CD14-positive monocyte (primary cell): ENCODE data around the gene ACOT11. TPM values are rescaled to one million over a fixed set of nuclear protein-coding genes. Genes with fewer than 3 reads are reported as not detected.

Source experiments
- DNase-seq, 3 donors: peaks; one replicate each; pipeline ENCODE4 v3.0.0-alpha.2; 2011 to 2022
- H2AFZ ChIP-seq: 2 replicates; pipeline ENCODE4 v1.6.0; 2012; ENCODE audit warnings: mild to moderate bottlenecking, low read depth, low read length, inconsistent platforms; ENCODE audit not compliant: insufficient read depth, poor library complexity, severe bottlenecking
- H3K27ac ChIP-seq, 2 donors: 1 replicate in 1 of 2; 2 replicates in 1 of 2; pipeline ENCODE4 v1.5.1; 2012 to 2013; ENCODE audit warnings: low read length in 2 of 2, control low read depth in 1 of 2, inconsistent platforms in 1 of 2, low read depth in 1 of 2, mild to moderate bottlenecking in 1 of 2
- H3K27me3 ChIP-seq, 2 donors: one replicate each; pipeline versions ENCODE4 v1.6.0 to v1.6.1; 2011 to 2013; ENCODE audit warnings: low read length in 2 of 2; ENCODE audit not compliant: control insufficient read depth in 2 of 2, insufficient read depth in 2 of 2
- H3K36me3 ChIP-seq, 2 donors: replicated peaks in 1 of 2; 1 replicate in 1 of 2; 2 replicates in 1 of 2; pipeline versions ENCODE4 v1.5.1 to v1.6.1; 2012 to 2013; ENCODE audit warnings: low read length in 2 of 2, control low read depth in 1 of 2, inconsistent platforms in 1 of 2, mild to moderate bottlenecking in 1 of 2; ENCODE audit not compliant: insufficient read depth in 2 of 2, control insufficient read depth in 1 of 2
- H3K4me1 ChIP-seq, 2 donors: 1 replicate in 1 of 2; 2 replicates in 1 of 2; pipeline versions ENCODE4 v1.5.1 to v1.6.1; 2012 to 2013; ENCODE audit warnings: low read length in 2 of 2, control low read depth in 1 of 2, inconsistent platforms in 1 of 2, mild to moderate bottlenecking in 1 of 2, moderate library complexity in 1 of 2; ENCODE audit not compliant: insufficient read depth in 2 of 2, control insufficient read depth in 1 of 2
- H3K4me2 ChIP-seq: replicated peaks from 2 replicates; pipeline ENCODE3; 2012; ENCODE audit warnings: low read length, moderate library complexity, mild to moderate bottlenecking; ENCODE audit not compliant: poor library complexity, severe bottlenecking; ENCODE audit errors: extremely low read depth
- H3K4me3 ChIP-seq, 3 experiments: fragments of 200-600 bp in 1 of 3; sonication (generic) in 1 of 3; replicated peaks in 1 of 3; 1 replicate in 2 of 3; 2 replicates in 1 of 3; pipeline ENCODE4 v1.5.1; 2011 to 2013; ENCODE audit warnings: low read length in 3 of 3, mild to moderate bottlenecking in 3 of 3, control low read depth in 2 of 3, low read depth in 2 of 3, inconsistent platforms in 1 of 3, moderate library complexity in 1 of 3
- H3K79me2 ChIP-seq: 2 replicates; pipeline ENCODE4 v1.6.0; 2012; ENCODE audit warnings: mild to moderate bottlenecking, control low read depth, inconsistent platforms, low read length, moderate library complexity; ENCODE audit not compliant: insufficient read depth
- H3K9ac ChIP-seq: 2 replicates; pipeline ENCODE4 v1.6.0; 2017; ENCODE audit warnings: low read length, mild to moderate bottlenecking; ENCODE audit not compliant: insufficient read depth, poor library complexity, severe bottlenecking
- H3K9me3 ChIP-seq, 2 donors: replicated peaks in 1 of 2; 1 replicate in 1 of 2; 2 replicates in 1 of 2; pipeline versions ENCODE4 v1.5.1 to v1.6.1; 2012 to 2013; ENCODE audit warnings: low read length in 2 of 2, control low read depth in 1 of 2; ENCODE audit not compliant: control insufficient read depth in 1 of 2, insufficient read depth in 1 of 2
- H4K20me1 ChIP-seq: 2 replicates; pipeline ENCODE4 v1.6.0; 2012; ENCODE audit warnings: mild to moderate bottlenecking, low read length, control low read depth, moderate library complexity; ENCODE audit not compliant: insufficient read depth
- H3K27ac Mint-ChIP-seq, 7 donors: one replicate each; pipeline ENCODE4 v1.8.0; 2020; ENCODE audit warnings: mild to moderate bottlenecking in 7 of 7, mixed read lengths in 7 of 7, moderate library complexity in 6 of 7, inconsistent platforms in 2 of 7
- H3K27me3 Mint-ChIP-seq, 3 donors: one replicate each; pipeline ENCODE4 v1.8.0; 2021 to 2022; ENCODE audit warnings: low read depth in 3 of 3, mild to moderate bottlenecking in 3 of 3, mixed read lengths in 3 of 3, moderate library complexity in 3 of 3, inconsistent platforms in 1 of 3
- H3K36me3 Mint-ChIP-seq, 2 donors: one replicate each; pipeline ENCODE4 v1.8.0; 2020; ENCODE audit warnings: mixed read lengths in 2 of 2, inconsistent platforms in 1 of 2, mild to moderate bottlenecking in 1 of 2
- H3K4me1 Mint-ChIP-seq: one replicate; pipeline ENCODE4 v1.8.0; 2020; ENCODE audit warnings: mild to moderate bottlenecking, mixed read lengths
- H3K4me3 Mint-ChIP-seq, 2 donors: one replicate each; pipeline ENCODE4 v1.8.0; 2020; ENCODE audit warnings: mild to moderate bottlenecking in 2 of 2, mixed read lengths in 2 of 2, moderate library complexity in 1 of 2
- H3K9me3 Mint-ChIP-seq, 7 donors: one replicate each; pipeline ENCODE4 v1.8.0; 2020 to 2022; ENCODE audit warnings: mixed read lengths in 7 of 7, mild to moderate bottlenecking in 6 of 7, moderate library complexity in 6 of 7, inconsistent platforms in 2 of 7
- CTCF ChIP-seq: fragments of 200-600 bp; IDR thresholded peaks from one replicate; pipeline ENCODE4 v1.8.0; 2022; ENCODE audit warnings: antibody characterized with exemption, mild to moderate bottlenecking
- WGBS: methylation state at CpG from one replicate; pipeline ENCODE4 v1.1.5; 2013; ENCODE audit warnings: missing lambda C conversion rate; ENCODE audit not compliant: insufficient coverage; 5-methylcytosine and 5-hydroxymethylcytosine counted together
- intact Hi-C, 2 donors: fragments of 100-400 bp; cut with micrococcal nuclease; formaldehyde crosslinking; loops; one replicate each; pipeline versions ENCODE4 v1.15.0 to v1.15.1; 2023
- polyA plus RNA-seq, 3 donors: library from polyadenylated mRNA; depleted of rRNA in 1 of 3; unstranded in 2 of 3; stranded (reverse) in 1 of 3; fragments of 300-500 nt in 2 of 3; fragments of >200 nt in 1 of 3; fragmentation: Illumina TruSeq in 2 of 3; gene quantifications; 1 replicate in 2 of 3; 2 replicates in 1 of 3; pipeline ENCODE4 v1.2.3, GENCODE V29; 2012 to 2021

The ACOT11 gene
- polyA plus RNA-seq, 3 donors: 0.18 to 2.1 (median 0.79) TPM

- no peak overlapping the region for H3K4me3 ChIP-seq
- peak overlapping the region; percentile 90 for H2AFZ ChIP-seq
- H3K4me1 Mint-ChIP-seq: peaks cover 30% of the 10 kb centered on the region
- no peaks in the 10 kb centered on the region for H4K20me1 ChIP-seq
- H3K9ac ChIP-seq: no peak overlapping the region
- peaks cover 0 to 6% (median 5%) of the 10 kb centered on the region in 3 donors for H3K27me3 Mint-ChIP-seq
- peaks cover 0 to 3% (median 0%) of the 10 kb centered on the region in 7 donors for H3K9me3 Mint-ChIP-seq
- no peak for DNase-seq
- peak overlapping the region in 1 of 7 donors; percentile 17 for H3K27ac Mint-ChIP-seq
- no peaks in the 10 kb centered on the region for H3K9me3 ChIP-seq
- H3K27ac ChIP-seq: no peak overlapping the region
- H3K4me2 ChIP-seq: no peak overlapping the region
- H3K36me3 Mint-ChIP-seq: peaks cover 0 to 3% of the 10 kb centered on the region in 2 donors
- intact Hi-C loops: no loop called here
- no peak for TF ChIP-seq CTCF
- no peaks in the 10 kb centered on the region for H3K27me3 ChIP-seq
- 98% methylated on average over 7 of the region's 10 CpGs for WGBS
- H3K4me1 ChIP-seq: peaks cover 25 to 38% of the 10 kb centered on the region in 2 donors
- no peaks in the 10 kb centered on the region for H3K79me2 ChIP-seq
- H3K36me3 ChIP-seq: no peaks in the 10 kb centered on the region
- H3K4me3 Mint-ChIP-seq: peak overlapping the region; percentile 16 to 91
Observed at GRCh38 chr1:54540582-54541295, 7.3 kb upstream of the ACOT11 start.

- Histone ChIP-seq H3K9ac (peak overlapping the region; percentile 64), H3K4me2 (peak overlapping the region; percentile 87), H3K27me3 (no peaks in the 10 kb centered on the region), H3K36me3 (no peaks in the 10 kb centered on the region), H3K4me1 (peaks cover 36 to 53% of the 10 kb centered on the region in 2 donors), H3K4me3 (peak overlapping the region; percentile 46 to 81 (median 53)), H2AFZ (peak overlapping the region; percentile 90), H3K27ac (no peak overlapping the region), H4K20me1 (no peaks in the 10 kb centered on the region), H3K79me2 (no peaks in the 10 kb centered on the region), H3K9me3 (no peaks in the 10 kb centered on the region)
- Mint-ChIP-seq H3K4me1 (peaks cover 44% of the 10 kb centered on the region), H3K9me3 (no peaks in the 10 kb centered on the region), H3K36me3 (peaks cover 0 to 3% of the 10 kb centered on the region in 2 donors), H3K4me3 (peak overlapping the region; percentile 84 to 93), H3K27me3 (peaks cover 0 to 5% (median 5%) of the 10 kb centered on the region in 3 donors), H3K27ac (peak overlapping the region in 3 of 7 donors; percentile 12 to 62 (median 54))
- intact Hi-C loops: no loop called here
- peak in 2 of 3 donors; percentile 40 to 47 for DNase-seq
- under 1% methylated on average over 59 of the region's 61 CpGs for WGBS
- TF ChIP-seq CTCF: no peak
Observed at GRCh38 chr1:54542120-54542961, 5.7 kb upstream of the ACOT11 start.
